Retinal pigment epithelial cell (primary cell): ENCODE measurements around the gene PNMA6E.

Source experiments
- DNase-seq: peaks from one replicate; pipeline ENCODE4 v3.0.0-alpha.2; 2010; ENCODE audit warnings: low read depth
- H3K4me3 ChIP-seq: 2 replicates; pipeline ENCODE4 v1.5.1; 2011; ENCODE audit warnings: mild to moderate bottlenecking, low read length, control low read depth, moderate library complexity
- CTCF ChIP-seq: conservative IDR thresholded peaks from 2 replicates; pipeline ENCODE4 v1.5.1; 2011; ENCODE audit warnings: low read depth, low read length, control low read depth, inconsistent platforms

The PNMA6E gene

GRCh38 chrX:153446950-153447580, 45.9 kb upstream of the PNMA6E start:
- no peak for TF ChIP-seq CTCF

GRCh38 chrX:153446636-153446936, 45.4 kb upstream of the PNMA6E start:
- no peak for DNase-seq
- TF ChIP-seq CTCF, result no peak
- no peak overlapping the region for H3K4me3 ChIP-seq

More at GRCh38 chrX:153446950-153447580, 45.9 kb upstream of the PNMA6E start:
- DNase-seq, result no peak
- H3K4me3 ChIP-seq, result no peak overlapping the region

- TF ChIP-seq CTCF, result no peak
- no peak for DNase-seq
- H3K4me3 ChIP-seq, result no peak within 1 kb of the TSS
Observed at GRCh38 chrX:153445856-153446635, 44.9 kb upstream of the PNMA6E start, which contains the start of gene TREX2. TREX2 (minus strand) TSS chrX:153446056; CDS start chrX:153445430, 626 bp downstream.

GRCh38 chrX:153445106-153445855, 44.1 kb upstream of the PNMA6E start:
- DNase-seq, result no peak
- TF ChIP-seq CTCF, result no peak
- no peak overlapping the region for H3K4me3 ChIP-seq

GRCh38 chrX:153444333-153445011, 43.3 kb upstream of the PNMA6E start:
- no peak for DNase-seq
- TF ChIP-seq CTCF, result no peak
- H3K4me3 ChIP-seq, result no peak overlapping the region

- no peak for TF ChIP-seq CTCF
- no peak for DNase-seq
- no peak overlapping the region for H3K4me3 ChIP-seq
Observed at GRCh38 chrX:153443476-153444332, 42.6 kb upstream of the PNMA6E start.
